Esophagus squamous epithelium (tissue), 4 donors: ENCODE results near the gene CIT.

Source experiments
- CTCF ChIP-seq, 6 experiments: fragments of 450-650 bp in 4 of 6; fragments of 200-600 bp in 2 of 6; sonication (generic) in 2 of 6; IDR thresholded peaks; one replicate each; pipeline ENCODE4 v1.5.1; 2016 to 2019; ENCODE audit warnings: antibody characterized with exemption in 6 of 6, mild to moderate bottlenecking in 4 of 6, moderate library complexity in 4 of 6
- POLR2A ChIP-seq, 4 donors: fragments of 450-650 bp; IDR thresholded peaks; one replicate each; pipeline ENCODE4 v1.6.1; 2017; ENCODE audit warnings: antibody characterized with exemption in 4 of 4, mild to moderate bottlenecking in 4 of 4, moderate library complexity in 3 of 4

DNA sequence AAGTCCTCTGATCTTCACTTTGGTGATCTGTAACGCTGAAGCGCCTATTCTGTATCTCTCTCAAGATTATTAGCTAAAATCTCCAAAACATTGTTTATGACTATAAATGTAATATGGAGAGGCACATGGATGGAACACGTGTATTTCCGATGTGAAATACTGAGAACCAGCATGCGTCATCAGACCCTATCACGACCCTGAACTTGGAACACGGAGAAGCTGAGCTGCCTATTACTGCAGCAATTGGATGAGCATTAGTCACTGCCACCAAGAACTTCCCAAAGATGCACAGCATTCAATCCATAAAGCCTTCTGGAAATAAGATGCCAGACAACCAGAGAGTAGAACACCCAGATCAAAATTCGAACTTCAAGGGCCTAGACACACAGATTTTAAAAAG, 147.2 kb downstream of the CIT start:
- TF ChIP-seq POLR2A (IDR thresholded peaks at IDR 0.05) (no peak), CTCF (IDR thresholded peaks at IDR 0.05) (no peak)
